C4-2B (cell line): ENCODE data around the gene DNER.

ENCODE experiments used
- H3K27ac ChIP-seq: fragments of 450-650 bp; 2 replicates; pipeline ENCODE4 v1.5.1; 2017
- ZFX ChIP-seq: fragments of 450-650 bp; IDR thresholded peaks from 2 replicates; pipeline ENCODE4 v1.6.1; 2017
- TF ChIP-seq, protein P1 (sequence below): fragments of 450-650 bp; conservative IDR thresholded peaks from 2 replicates; pipeline ENCODE4 v1.5.1; 2017; ENCODE audit warnings: mild to moderate bottlenecking

The DNER gene

GRCh38 chr2:229462112-229462511 lies 252.2 kb downstream of the DNER start:
- H3K27ac ChIP-seq: no peak overlapping the region
- TF ChIP-seq ZFX: no peak
- TF ChIP-seq, protein P1, sequence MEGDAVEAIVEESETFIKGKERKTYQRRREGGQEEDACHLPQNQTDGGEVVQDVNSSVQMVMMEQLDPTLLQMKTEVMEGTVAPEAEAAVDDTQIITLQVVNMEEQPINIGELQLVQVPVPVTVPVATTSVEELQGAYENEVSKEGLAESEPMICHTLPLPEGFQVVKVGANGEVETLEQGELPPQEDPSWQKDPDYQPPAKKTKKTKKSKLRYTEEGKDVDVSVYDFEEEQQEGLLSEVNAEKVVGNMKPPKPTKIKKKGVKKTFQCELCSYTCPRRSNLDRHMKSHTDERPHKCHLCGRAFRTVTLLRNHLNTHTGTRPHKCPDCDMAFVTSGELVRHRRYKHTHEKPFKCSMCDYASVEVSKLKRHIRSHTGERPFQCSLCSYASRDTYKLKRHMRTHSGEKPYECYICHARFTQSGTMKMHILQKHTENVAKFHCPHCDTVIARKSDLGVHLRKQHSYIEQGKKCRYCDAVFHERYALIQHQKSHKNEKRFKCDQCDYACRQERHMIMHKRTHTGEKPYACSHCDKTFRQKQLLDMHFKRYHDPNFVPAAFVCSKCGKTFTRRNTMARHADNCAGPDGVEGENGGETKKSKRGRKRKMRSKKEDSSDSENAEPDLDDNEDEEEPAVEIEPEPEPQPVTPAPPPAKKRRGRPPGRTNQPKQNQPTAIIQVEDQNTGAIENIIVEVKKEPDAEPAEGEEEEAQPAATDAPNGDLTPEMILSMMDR: no peak

DNA sequence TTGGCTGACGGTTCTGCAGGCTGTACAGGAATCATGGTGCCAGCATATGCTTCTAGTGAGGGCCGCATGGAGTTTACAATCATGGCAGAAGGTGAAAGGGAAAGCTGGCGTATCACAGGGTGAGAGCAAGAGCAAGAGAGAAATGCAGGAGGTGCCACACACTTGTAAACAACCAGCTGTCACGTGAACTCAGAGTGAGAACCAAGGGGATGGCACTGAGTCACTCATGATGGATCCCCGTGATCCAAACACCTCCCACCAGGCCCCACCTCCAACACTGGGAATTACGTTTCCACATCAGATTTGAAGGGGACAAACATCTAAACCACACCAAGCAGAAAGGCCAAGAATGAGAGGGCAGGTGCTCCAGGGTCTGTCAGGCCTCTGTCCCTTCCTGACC lies 258.3 kb downstream of the DNER start:
- TF ChIP-seq, protein P1: no peak
- TF ChIP-seq ZFX: no peak

GRCh38 chr2:229454934-229455631 lies 259.3 kb downstream of the DNER start:
- H3K27ac ChIP-seq: no peak overlapping the region
- no peak for TF ChIP-seq ZFX
- TF ChIP-seq, protein P1: no peak

More for the DNA sequence above, 258.3 kb downstream of the DNER start:
- H3K27ac ChIP-seq: no peak overlapping the region

- TF ChIP-seq ZFX: no peak
- TF ChIP-seq, protein P1: no peak
- H3K27ac ChIP-seq: no peak overlapping the region
These were observed 261.1 kb downstream of the DNER start for GRCh38 chr2:229453230-229453629.

DNA sequence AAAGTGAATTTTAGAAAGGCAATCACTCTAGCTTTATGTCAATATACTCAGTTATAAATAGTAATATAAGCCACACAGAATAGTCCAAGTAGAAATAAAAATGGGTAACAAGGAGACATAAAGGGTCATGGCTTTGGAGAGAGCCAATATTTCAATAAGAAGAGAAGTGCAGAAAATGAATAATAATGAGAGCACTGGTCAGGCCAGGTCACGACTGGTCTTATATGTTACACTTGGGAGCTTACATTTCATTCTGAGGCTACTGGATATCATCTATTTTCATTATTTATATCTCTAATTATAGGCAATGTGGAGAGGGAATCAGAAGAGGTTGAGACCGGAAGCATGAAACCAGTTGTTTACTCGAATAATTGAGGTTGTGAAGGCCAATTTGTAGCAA lies 262.5 kb downstream of the DNER start:
- no peak overlapping the region for H3K27ac ChIP-seq
- TF ChIP-seq, protein P1: no peak
- TF ChIP-seq ZFX: no peak

DNA sequence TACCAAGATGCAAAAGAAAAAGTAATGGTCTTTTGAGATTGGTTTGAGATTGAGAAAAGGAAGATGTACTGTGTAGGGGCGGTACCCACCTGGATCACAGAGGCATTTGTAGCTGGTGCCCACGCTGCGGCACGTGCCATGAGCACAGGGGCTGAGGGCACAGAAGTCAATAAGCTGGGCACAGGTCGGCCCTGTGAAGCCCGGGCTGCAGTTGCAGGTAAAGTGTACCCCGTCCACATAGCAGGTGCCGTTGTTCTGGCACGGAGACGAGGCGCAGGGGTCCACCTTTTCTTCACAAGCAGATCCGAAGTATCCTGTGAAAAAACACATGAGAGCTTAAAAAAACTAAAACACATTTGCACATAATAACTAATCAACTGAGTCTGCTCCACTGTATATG lies 267.1 kb downstream of the DNER start:
- TF ChIP-seq, protein P1: no peak
- no peak for TF ChIP-seq ZFX
- no peak overlapping the region for H3K27ac ChIP-seq

DNA sequence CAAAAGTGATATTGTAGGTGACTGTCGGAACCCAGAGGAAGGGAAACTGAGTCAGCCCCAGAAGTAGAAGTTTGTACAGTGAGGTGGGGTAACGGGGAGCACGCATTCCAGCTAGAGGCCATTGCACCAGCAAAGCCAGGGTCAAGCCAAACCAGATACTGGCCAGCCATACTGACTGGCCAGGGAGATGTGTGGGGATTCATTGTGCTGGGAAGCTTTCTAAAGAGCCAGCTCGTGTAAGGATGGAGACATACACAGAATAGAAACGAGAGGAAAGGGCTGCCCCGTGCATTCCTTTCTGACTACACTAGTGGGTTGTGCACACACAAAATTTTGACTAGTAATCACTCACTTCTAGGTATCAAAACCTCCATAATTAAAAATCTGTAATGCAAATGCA lies 268.0 kb downstream of the DNER start:
- no peak overlapping the region for H3K27ac ChIP-seq

More for the DNA sequence above, 268.0 kb downstream of the DNER start:
- no peak for TF ChIP-seq ZFX
- TF ChIP-seq, protein P1: no peak
